ENCODE results near the gene PDLIM5. TPM values are rescaled to one million over a fixed set of nuclear protein-coding genes. Genes with fewer than 3 reads are reported as not detected.

Gene PDLIM5
- total RNA-seq, 1 experiment from 2014 or later, result 158 TPM

DNA sequence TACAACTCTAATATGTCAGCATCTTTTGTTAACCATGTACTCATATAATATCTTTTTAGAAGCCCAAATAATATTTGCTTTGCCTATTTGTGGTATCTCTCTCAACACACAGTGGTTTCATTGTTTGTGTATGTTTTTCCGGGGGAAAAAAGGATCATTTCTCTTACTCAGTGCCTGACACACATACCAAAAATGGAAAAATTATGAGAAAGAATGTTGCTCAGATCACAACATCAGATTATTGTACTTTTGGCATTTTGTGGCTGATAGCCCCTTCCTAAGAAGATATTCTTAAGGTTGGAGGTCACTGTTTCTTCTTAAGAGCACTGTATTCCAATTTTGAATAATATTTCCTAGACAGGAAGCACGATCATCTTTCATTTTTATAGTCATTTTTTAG is 93.6 kb downstream of the PDLIM5 start:
- H3K27ac Mint-ChIP-seq (ENCODE audit: low read depth, unreplicated experiment), result peak overlapping the region; percentile 85
- TF ChIP-seq, protein P1, sequence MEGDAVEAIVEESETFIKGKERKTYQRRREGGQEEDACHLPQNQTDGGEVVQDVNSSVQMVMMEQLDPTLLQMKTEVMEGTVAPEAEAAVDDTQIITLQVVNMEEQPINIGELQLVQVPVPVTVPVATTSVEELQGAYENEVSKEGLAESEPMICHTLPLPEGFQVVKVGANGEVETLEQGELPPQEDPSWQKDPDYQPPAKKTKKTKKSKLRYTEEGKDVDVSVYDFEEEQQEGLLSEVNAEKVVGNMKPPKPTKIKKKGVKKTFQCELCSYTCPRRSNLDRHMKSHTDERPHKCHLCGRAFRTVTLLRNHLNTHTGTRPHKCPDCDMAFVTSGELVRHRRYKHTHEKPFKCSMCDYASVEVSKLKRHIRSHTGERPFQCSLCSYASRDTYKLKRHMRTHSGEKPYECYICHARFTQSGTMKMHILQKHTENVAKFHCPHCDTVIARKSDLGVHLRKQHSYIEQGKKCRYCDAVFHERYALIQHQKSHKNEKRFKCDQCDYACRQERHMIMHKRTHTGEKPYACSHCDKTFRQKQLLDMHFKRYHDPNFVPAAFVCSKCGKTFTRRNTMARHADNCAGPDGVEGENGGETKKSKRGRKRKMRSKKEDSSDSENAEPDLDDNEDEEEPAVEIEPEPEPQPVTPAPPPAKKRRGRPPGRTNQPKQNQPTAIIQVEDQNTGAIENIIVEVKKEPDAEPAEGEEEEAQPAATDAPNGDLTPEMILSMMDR (IDR thresholded peaks at IDR 0.05; ENCODE audit: unreplicated experiment), result no peak
- H3K27me3 Mint-ChIP-seq (ENCODE audit: insufficient read depth, unreplicated experiment), result no peaks in the 10 kb centered on the region
- no peak for DNase-seq (ENCODE audit: unreplicated experiment)
- peak overlapping the region; percentile 14 for H3K4me3 Mint-ChIP-seq (ENCODE audit: unreplicated experiment)
- POLR2A ChIA-PET, result interaction anchor here (1.0 to 1.3 kb wide), 2 partner anchors 9 to 87 kb away, joined by 4 to 6 read pairs; no protein-coding TSS in a partner anchor
- BruUV-seq (replicated peaks), result no TSS peak
- CTCF ChIA-PET, result interaction anchor here (0.6 kb wide), 1 partner anchor 154 kb away, joined by 4 read pairs; no protein-coding TSS in a partner anchor
- no peaks in the 10 kb centered on the region for H3K36me3 Mint-ChIP-seq (ENCODE audit: insufficient read depth, unreplicated experiment)
- H3K4me1 Mint-ChIP-seq (ENCODE audit: insufficient read depth, unreplicated experiment), result peaks cover 40% of the 10 kb centered on the region
- H3K9me3 Mint-ChIP-seq (ENCODE audit: unreplicated experiment), result no peaks in the 10 kb centered on the region
- intact Hi-C loops (cut with micrococcal nuclease), result loop anchor here (5.0 kb wide), 1 partner anchor 58 kb away; no protein-coding TSS in a partner anchor

DNA sequence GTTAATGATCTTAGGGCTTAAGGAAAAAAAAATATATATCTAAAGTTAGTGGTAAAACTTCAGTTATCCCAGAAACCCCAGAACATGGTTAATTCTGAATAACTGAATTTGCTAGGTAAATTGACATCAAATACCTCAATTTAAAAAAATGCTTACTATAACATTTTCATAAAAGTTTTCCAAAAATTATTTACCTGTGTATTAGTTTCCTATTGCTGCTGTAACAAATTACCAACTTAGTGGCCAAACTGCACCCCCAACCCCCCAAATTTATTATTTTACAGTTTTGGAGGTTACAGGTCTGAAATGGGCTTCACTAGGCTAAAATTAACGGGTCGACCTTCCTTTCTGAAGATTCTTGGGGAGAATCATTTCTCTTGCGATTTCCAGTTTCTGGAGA is 95.2 kb downstream of the PDLIM5 start:
- Mint-ChIP-seq H3K27ac (ENCODE audit: low read depth, unreplicated experiment) (peak overlapping the region; percentile 91), H3K4me1 (ENCODE audit: insufficient read depth, unreplicated experiment) (peaks cover 32% of the 10 kb centered on the region)

DNA sequence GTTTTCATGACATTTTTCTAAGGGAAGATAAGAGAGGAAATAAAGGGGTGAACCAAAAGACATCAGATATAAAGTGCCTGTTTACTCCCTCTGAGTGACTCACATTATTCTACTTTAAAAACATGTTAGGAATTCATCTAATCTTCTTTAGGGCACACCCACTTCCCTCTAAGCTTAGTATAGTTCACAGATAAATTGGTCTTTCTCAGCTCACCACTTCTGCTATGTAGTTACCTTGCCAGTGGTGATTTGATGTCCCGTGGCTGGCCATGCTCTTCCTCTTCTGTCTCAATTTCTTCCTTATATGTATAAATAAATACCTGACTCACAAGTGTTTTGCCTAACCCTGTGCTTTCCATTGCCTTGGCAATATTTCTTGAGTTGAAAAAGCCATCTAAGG is 96.8 kb downstream of the PDLIM5 start:
- intact Hi-C loops (cut with micrococcal nuclease), result loop anchor here (1.0 to 5.0 kb wide), 2 partner anchors 61 to 96 kb away; no protein-coding TSS in a partner anchor
- no TSS peak for BruUV-seq (replicated peaks)
- Mint-ChIP-seq H3K4me1 (ENCODE audit: insufficient read depth, unreplicated experiment) (peaks cover 32% of the 10 kb centered on the region), H3K4me3 (ENCODE audit: unreplicated experiment) (peak overlapping the region; percentile 37), H3K9me3 (ENCODE audit: unreplicated experiment) (no peaks in the 10 kb centered on the region), H3K27ac (ENCODE audit: low read depth, unreplicated experiment) (peak overlapping the region; percentile 91), H3K27me3 (ENCODE audit: insufficient read depth, unreplicated experiment) (no peaks in the 10 kb centered on the region), H3K36me3 (ENCODE audit: insufficient read depth, unreplicated experiment) (no peaks in the 10 kb centered on the region)
- ChIA-PET CTCF (interaction anchor here (3.3 kb wide), 1 partner anchor 141 kb away, joined by 21 read pairs; no protein-coding TSS in a partner anchor), POLR2A (interaction anchor here (0.6 to 2.3 kb wide), 5 partner anchors 23 to 279 kb away, joined by 3 to 19 read pairs (median 3); partner anchors contain the start of gene PDLIM5)
- TF ChIP-seq, protein P1 (IDR thresholded peaks at IDR 0.05; ENCODE audit: unreplicated experiment), result no peak
- peak; percentile 76 for DNase-seq (ENCODE audit: unreplicated experiment)

More for the DNA sequence above, 95.2 kb downstream of the PDLIM5 start:
- TF ChIP-seq, protein P1 (IDR thresholded peaks at IDR 0.05; ENCODE audit: unreplicated experiment), result no peak
- Mint-ChIP-seq H3K4me3 (ENCODE audit: unreplicated experiment) (no peak overlapping the region), H3K9me3 (ENCODE audit: unreplicated experiment) (no peaks in the 10 kb centered on the region), H3K27me3 (ENCODE audit: insufficient read depth, unreplicated experiment) (no peaks in the 10 kb centered on the region), H3K36me3 (ENCODE audit: insufficient read depth, unreplicated experiment) (no peaks in the 10 kb centered on the region)
- intact Hi-C loops (cut with micrococcal nuclease), result loop anchor here (5.0 kb wide), 1 partner anchor 60 kb away; no protein-coding TSS in a partner anchor
- ChIA-PET CTCF (interaction anchor here (0.7 kb wide), 1 partner anchor 9 kb away, joined by 3 read pairs; no protein-coding TSS in a partner anchor), POLR2A (interaction anchor here (1.0 to 1.4 kb wide), 3 partner anchors 10 to 93 kb away, joined by 4 to 8 read pairs (median 6); no protein-coding TSS in a partner anchor)
- DNase-seq (ENCODE audit: unreplicated experiment), result no peak
- BruUV-seq (replicated peaks), result no TSS peak

DNA sequence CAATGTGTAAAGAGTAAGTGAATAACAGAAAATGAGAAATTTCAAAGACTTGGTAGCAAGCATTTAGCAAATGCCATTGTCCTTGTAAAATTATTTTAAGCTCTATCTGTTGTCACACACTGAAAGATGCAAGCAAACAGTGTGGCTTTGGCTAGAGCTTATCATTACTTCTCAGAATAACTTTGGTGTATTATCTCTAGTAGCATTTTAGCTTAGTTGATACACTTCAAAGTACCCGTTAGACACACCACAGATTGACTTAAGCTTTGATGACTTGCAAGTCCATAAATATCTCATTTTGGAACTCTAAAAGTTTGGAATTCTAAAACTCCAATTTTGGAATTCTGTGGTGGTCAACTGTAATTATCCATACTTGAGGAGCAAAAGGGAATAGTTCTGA is 98.6 kb downstream of the PDLIM5 start:
- H3K36me3 Mint-ChIP-seq (ENCODE audit: insufficient read depth, unreplicated experiment), result no peaks in the 10 kb centered on the region
- H3K27me3 Mint-ChIP-seq (ENCODE audit: insufficient read depth, unreplicated experiment), result no peaks in the 10 kb centered on the region
- H3K27ac Mint-ChIP-seq (ENCODE audit: low read depth, unreplicated experiment), result no peak overlapping the region
- no peak for DNase-seq (ENCODE audit: unreplicated experiment)
- H3K9me3 Mint-ChIP-seq (ENCODE audit: unreplicated experiment), result no peaks in the 10 kb centered on the region
- peaks cover 28% of the 10 kb centered on the region for H3K4me1 Mint-ChIP-seq (ENCODE audit: insufficient read depth, unreplicated experiment)
- H3K4me3 Mint-ChIP-seq (ENCODE audit: unreplicated experiment), result no peak overlapping the region
- intact Hi-C loops (cut with micrococcal nuclease), result no loop called here
- ChIA-PET POLR2A (interaction anchor here (0.6 to 3.4 kb wide), 7 partner anchors 9 to 139 kb away, joined by 3 to 23 read pairs (median 5); partner anchors contain the start of gene PDLIM5), CTCF (interaction anchor here (1.5 to 3.3 kb wide), 2 partner anchors 10 to 143 kb away, joined by 5 to 21 read pairs; no protein-coding TSS in a partner anchor)
- TF ChIP-seq, protein P1 (IDR thresholded peaks at IDR 0.05; ENCODE audit: unreplicated experiment), result no peak
- no TSS peak for BruUV-seq (replicated peaks)

All from MCF 10A (cell line).